ENCODE data around the gene LCLAT1. TPM values are rescaled to one million over a fixed set of nuclear protein-coding genes. Genes with fewer than 3 reads are reported as not detected.
"Not testable (repeated sequence)": the region's sequence is repeated elsewhere in the genome, so short reads cannot be mapped to it uniquely, and the experiment has no call there.

Gene LCLAT1
- total RNA-seq, 1 donor from 2014 or later = 21.8 TPM

GRCh38 chr2:30511122-30512083 lies 64.4 kb downstream of the LCLAT1 start:
- intact Hi-C loops (cut with micrococcal nuclease) = no loop called here

GRCh38 chr2:30512243-30512886 lies 65.3 kb downstream of the LCLAT1 start:
- intact Hi-C loops (cut with micrococcal nuclease) = no loop called here

GRCh38 chr2:30513649-30514048 lies 66.6 kb downstream of the LCLAT1 start:
- intact Hi-C loops (cut with micrococcal nuclease) = not testable (repeated sequence)

GRCh38 chr2:30514134-30514847 lies 67.2 kb downstream of the LCLAT1 start:
- intact Hi-C loops (cut with micrococcal nuclease) = no loop called here

GRCh38 chr2:30514848-30515435 lies 67.9 kb downstream of the LCLAT1 start:
- intact Hi-C loops (cut with micrococcal nuclease) = no loop called here

- intact Hi-C loops (cut with micrococcal nuclease) = no loop called here
Measured at GRCh38 chr2:30516166-30516565, 69.1 kb downstream of the LCLAT1 start.

- intact Hi-C loops (cut with micrococcal nuclease) = no loop called here
Measured at GRCh38 chr2:30519796-30520195, 72.8 kb downstream of the LCLAT1 start.

- intact Hi-C loops (cut with micrococcal nuclease) = no loop called here
Measured at GRCh38 chr2:30522421-30522820, 75.4 kb downstream of the LCLAT1 start.

- intact Hi-C loops (cut with micrococcal nuclease) = no loop called here
Measured at GRCh38 chr2:30527411-30527810, 80.4 kb downstream of the LCLAT1 start.

GRCh38 chr2:30527859-30528258 lies 80.8 kb downstream of the LCLAT1 start:
- intact Hi-C loops (cut with micrococcal nuclease) = no loop called here

GRCh38 chr2:30530346-30530745 lies 83.3 kb downstream of the LCLAT1 start:
- intact Hi-C loops (cut with micrococcal nuclease) = no loop called here

GRCh38 chr2:30541680-30542079 lies 94.6 kb downstream of the LCLAT1 start:
- intact Hi-C loops (cut with micrococcal nuclease) = no loop called here

GRCh38 chr2:30545875-30546274 lies 98.8 kb downstream of the LCLAT1 start:
- intact Hi-C loops (cut with micrococcal nuclease) = no loop called here

GRCh38 chr2:30548386-30548785 lies 101.3 kb downstream of the LCLAT1 start:
- intact Hi-C loops (cut with micrococcal nuclease) = no loop called here

GRCh38 chr2:30549096-30549495 lies 102.0 kb downstream of the LCLAT1 start:
- intact Hi-C loops (cut with micrococcal nuclease) = no loop called here

GRCh38 chr2:30559544-30560275 lies 112.7 kb downstream of the LCLAT1 start:
- intact Hi-C loops (cut with micrococcal nuclease) = no loop called here

GRCh38 chr2:30561349-30561748 lies 114.3 kb downstream of the LCLAT1 start:
- intact Hi-C loops (cut with micrococcal nuclease) = no loop called here

GRCh38 chr2:30565851-30566358 lies 118.9 kb downstream of the LCLAT1 start:
- intact Hi-C loops (cut with micrococcal nuclease) = no loop called here

GRCh38 chr2:30566631-30567030 lies 119.6 kb downstream of the LCLAT1 start:
- intact Hi-C loops (cut with micrococcal nuclease) = no loop called here

GRCh38 chr2:30567317-30567716 lies 120.3 kb downstream of the LCLAT1 start:
- intact Hi-C loops (cut with micrococcal nuclease) = no loop called here

- intact Hi-C loops (cut with micrococcal nuclease) = no loop called here
Measured at GRCh38 chr2:30569946-30570345, 122.9 kb downstream of the LCLAT1 start.

Measured in T-helper 1 cell treated with Interleukin-12 subunit alpha and Interleukin-12 subunit beta and Interleukin-4 antibody, amounts not matched to agents 30 ng/mL and 1 ng/mL, for 36 hours (primary cell).